HG03196 (cell line): ENCODE results near the gene BCO1.
"Not testable (repeated sequence)": the region's sequence is repeated elsewhere in the genome, so short reads cannot be mapped to it uniquely, and the experiment has no call there.

ENCODE experiments used
- ATAC-seq: cut with Tn5 transposase; IDR thresholded peaks from one replicate; pipeline ENCODE4 v1.9.1; 2021; ENCODE audit not compliant: unreplicated experiment

The BCO1 gene, protein sequence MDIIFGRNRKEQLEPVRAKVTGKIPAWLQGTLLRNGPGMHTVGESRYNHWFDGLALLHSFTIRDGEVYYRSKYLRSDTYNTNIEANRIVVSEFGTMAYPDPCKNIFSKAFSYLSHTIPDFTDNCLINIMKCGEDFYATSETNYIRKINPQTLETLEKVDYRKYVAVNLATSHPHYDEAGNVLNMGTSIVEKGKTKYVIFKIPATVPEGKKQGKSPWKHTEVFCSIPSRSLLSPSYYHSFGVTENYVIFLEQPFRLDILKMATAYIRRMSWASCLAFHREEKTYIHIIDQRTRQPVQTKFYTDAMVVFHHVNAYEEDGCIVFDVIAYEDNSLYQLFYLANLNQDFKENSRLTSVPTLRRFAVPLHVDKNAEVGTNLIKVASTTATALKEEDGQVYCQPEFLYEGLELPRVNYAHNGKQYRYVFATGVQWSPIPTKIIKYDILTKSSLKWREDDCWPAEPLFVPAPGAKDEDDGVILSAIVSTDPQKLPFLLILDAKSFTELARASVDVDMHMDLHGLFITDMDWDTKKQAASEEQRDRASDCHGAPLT

DNA sequence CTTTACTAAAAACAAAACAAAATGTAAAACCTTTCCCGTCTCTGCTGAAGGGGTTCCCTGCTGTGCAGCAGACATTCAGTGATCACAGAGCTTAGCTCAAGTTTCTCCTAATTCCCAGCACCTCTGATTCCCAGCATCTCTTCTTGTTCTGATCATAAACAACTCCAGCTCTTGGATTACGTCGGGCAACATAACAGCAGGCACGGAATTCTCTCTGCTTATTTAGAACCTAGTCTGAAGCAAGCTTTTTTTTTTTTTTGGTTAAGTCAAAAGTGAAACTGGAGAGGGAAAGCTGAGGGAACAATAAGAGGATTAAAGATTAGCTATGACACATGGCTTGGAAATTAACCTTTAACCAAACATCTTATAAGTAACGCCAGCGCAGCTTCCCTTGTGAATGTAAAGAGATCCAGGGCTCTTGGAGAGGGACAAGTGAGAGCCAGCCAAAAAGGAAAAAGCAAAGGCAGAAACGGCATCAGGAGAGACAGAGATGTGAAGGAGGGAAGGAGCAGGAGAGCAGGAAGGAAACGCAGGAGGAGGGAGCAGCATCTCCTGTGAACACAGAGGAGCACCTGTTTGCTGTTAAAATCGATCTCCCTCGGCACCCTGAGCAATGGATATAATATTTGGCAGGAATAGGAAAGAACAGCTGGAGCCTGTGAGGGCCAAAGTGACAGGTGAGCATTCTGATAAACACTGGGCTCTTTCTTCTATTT, at the start of gene BCO1:
TSS of gene BCO1 (plus strand) at position 394 of the 716 bp plus-strand sequence. CDS start at position 614, 220 bp downstream.
- peak; percentile 50 for ATAC-seq

DNA sequence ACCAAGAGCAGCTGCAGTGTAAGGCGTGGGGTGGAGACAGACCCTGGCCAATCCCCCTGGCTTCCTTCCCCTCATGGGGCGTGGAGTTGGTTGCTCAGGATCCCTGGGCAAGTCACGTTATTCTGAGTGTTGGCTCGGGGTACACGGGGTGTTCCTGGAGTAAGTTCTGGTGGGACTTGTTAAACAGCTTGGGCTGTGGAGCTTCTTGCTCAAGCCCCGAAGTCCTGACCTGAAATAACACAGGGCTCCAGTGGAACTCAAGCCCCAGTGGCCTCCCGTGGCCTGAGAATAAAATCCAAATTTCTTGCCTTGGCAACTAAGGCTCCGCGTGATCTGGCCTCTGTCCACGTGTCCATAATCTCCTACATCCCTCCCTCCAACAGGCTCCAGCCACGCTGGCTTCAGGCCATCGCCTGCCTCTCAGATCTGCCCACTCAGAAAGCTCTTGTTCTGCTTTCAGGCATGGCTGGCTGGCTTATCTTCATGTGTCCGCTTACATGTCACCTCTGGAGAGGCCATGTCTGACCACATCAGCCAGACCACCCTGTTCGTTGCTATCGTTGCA, 49.3 kb upstream of the BCO1 start:
- no peak for ATAC-seq

DNA sequence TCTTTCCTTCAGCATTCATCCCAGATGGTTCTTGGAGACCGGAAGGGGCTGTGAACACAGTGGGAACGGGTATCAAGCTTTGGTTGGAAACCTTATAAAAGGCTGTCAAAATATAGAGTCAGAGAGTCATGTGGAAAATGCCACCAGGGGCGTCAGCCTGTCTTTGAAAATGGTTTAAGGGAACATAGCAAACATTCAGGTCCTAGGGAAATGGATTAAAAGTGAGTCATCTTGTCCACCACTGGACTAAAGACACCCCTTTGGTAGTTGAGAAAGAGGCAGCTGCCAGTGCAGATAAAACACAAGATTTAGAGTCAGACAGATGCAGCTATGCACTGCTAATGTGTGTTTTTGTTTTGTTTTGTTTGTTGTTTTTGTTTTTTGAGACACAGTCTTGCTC, 47.8 kb upstream of the BCO1 start:
- no peak for ATAC-seq

DNA sequence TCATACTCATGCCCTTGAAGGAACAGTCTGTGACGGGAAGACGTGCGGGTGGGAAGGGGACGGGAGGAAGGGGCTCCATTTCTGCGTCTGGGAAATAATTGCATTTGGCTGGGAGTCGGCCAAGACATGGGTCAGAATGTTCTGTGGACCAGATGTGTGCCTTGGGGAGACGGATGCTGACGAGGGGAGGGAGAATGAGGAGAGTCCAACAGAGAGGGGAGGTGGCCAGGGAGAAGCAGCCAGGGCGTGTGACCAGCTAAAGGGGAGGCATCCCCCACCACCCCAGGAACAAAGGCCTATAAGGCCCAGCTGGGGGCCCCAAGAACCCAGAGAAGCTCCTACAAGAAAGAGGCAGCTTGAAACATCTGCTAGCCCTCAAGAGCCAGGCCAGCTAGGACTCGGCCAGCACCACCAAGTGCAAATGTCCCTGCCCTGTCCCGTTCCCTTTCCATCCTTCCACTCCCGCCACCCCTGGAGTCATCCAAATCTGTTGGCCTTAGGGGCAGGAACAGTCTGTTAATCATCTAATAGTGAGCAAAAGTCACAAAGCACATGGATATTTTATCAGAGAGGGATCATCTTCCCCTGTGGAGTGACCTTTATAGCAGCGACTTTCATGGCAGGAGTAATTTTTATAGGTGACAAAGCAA, 42.5 kb upstream of the BCO1 start:
- ATAC-seq = no peak

DNA sequence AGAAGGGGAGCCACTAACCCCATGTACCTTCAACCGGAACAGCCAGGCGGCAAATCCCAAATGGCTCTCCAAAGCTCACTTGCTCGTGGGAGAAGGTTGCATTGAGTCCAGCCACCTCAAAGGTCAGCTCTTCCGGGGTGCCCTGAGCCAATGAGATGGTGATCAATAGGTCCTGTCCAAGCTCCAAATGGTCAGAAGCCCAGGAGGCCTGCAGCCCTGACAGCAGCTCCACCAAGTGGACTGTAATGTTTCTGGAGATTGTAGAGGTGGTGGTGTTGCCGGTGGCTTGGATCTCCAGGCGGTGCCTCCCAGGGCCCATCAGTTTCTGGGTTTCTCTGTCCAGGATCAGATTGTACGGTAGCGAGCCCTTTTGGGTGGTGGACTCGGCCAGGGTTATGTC, 39.9 kb upstream of the BCO1 start:
- no peak for ATAC-seq

DNA sequence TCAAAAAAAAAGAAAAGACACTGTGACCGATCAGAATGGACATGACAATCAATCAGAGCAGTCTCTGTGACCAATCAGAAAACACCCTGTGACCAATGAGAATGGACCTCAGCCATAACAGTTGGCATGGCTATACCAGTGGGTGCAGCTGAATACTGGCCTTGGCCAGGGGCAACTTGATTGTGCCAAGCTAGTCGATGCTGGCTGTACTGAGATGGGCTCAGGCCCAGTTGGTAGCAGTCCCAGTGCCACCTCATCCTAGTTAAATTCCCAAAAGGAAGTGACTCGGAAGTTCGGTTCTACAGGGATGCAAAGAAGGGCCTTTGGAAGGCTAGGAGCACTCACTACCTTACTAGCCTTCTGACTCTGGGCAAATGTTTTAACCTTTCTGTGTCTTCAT, 37.2 kb upstream of the BCO1 start:
- ATAC-seq = no peak

DNA sequence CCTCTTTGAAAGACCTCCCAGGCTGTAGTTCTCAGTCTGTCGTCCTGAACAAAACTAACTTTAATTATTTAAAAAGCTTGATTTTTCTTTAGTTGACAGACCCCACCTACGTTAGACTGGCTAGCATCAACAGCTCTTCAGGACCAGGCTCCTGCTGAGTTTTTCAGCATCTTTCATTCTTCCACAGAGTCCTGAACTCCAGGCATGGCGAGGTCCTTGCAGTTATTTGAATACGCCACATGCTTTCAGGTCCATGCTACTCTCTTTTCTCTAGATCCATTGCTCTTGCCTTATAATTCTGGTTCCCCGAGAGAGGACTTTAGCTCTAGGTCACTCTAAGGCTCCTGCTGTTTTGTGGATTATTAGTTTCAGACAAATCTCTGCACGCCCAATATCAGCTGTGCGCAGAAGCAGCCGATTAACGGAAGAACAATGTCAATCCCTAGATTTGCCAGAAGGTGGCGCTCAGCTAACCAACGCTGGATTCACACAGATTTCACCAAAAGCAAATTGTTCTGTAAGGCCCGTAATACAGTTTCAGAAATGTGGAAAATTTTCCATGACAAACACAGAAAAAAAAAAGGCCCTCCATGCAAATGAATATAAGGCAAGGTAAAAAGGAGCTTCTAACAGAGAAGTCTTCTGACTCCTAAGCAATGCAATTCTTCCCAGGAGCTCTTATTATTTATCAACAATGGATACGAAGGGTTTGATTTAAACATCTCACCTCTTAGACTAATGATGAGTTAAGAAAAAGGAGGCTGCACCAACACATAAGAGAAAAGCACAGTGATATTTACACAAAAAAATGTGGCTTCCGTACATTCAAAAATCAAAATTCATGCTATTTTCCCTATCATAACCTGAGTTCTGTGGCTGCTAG, 33.5 kb upstream of the BCO1 start:
- ATAC-seq = no peak

DNA sequence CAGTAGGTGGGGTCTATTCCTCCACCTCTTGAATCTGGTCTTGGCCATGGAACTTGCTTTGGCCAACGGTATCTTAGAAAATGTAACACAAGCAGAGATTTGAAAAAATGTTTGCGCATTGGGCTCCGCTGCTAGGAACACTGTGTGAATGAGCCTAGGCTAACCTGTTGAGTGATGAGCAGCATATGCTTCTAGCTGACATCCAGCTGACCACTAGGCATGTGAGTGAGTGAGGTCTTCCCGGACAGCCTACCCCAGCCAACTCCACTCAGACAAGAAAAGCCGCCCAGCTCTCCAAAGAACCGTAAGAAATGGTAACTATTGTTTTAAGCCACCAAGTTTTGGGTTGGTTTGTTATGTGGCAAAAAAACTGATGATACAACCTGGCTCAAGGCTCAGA, 31.4 kb upstream of the BCO1 start:
- ATAC-seq = no peak

DNA sequence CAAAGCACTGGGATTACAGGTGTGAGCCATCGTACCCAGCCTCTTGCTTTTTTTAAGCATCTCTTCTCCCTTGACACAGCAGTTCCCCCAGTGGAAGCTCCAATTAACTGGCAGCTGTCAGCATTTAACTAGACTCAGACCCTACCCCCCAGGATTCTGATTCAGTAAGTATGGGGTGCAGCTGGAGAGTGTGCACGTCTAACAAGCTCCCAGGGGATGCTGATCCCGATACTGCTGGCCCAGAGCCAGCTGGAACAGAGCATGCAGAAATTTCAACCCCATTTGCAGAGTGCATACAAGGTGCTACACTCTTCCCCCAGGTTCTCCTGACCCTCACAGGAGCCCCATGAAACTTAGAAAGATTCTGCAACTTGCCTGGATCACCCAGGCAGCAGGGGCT, 27.7 kb upstream of the BCO1 start:
- no peak for ATAC-seq

DNA sequence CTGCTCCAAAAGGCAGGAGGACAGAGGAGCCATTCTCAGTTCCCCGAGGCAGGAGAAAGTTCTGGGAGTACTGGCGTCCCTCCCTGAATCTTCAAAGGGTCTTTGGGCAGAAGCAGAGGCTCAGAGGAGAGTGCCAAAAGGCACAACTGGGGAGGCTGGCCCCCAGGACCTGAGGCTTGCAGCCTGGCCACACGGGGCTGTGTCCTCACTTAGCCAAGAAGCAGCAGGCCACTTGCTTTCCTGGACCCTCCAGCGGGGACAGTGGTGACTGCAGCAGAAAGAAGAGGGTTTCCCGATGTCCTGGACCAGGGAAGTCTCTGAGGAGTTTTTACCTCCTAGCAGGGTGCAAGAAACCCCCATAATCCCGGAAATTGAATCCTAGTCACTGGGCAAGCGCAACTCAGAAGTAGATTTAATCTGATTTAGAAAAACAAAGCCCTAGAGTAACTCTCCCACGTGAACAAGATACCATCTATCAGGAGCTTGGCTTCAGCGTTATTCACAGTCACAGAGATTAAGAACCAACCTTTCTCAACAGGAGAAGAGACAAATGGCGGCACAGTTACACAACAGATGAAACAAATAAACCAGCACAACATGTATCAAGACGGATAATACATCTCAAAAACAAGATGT, 25.5 kb upstream of the BCO1 start:
- no peak for ATAC-seq

DNA sequence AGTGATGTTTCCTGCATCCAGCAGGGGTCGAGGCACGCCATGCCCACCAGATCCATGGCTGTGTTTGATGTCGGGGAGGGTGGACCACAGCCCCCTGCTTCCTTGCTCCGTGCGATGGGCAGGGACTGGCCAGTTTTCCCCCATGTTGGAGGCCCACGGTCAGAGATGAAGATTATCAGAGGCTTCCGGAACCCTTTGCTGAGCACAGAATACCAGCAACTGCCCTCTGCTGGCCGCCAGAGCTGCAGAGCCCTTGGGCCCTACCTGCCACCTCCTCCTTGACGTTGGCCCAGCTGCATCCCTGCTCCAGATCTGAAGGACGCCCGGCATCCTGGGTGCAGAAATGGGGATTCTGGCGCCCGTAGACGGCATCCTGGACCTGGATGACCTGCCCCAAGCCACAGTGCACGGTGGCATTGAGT, 23.7 kb upstream of the BCO1 start:
- ATAC-seq = no peak

DNA sequence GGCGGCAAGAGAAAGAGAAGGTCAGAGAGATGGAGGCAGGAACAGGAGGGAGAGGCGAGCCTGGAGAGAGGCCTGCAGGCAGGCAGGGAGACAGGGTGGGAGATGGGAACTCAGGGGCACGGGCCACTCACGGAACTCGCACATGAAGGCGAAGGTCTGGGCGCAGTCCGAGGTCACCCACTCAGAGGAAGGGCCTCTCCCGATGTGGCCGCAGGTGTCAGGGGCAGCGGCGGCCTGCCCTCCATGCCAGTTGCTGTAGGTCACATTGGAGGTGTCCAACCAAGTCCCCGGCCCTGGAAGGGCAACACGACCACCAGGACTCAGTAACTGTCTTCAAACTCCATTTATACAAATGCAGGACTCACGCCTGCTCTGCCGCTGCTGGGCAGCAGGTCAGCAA, 22.4 kb upstream of the BCO1 start:
- ATAC-seq = no peak

DNA sequence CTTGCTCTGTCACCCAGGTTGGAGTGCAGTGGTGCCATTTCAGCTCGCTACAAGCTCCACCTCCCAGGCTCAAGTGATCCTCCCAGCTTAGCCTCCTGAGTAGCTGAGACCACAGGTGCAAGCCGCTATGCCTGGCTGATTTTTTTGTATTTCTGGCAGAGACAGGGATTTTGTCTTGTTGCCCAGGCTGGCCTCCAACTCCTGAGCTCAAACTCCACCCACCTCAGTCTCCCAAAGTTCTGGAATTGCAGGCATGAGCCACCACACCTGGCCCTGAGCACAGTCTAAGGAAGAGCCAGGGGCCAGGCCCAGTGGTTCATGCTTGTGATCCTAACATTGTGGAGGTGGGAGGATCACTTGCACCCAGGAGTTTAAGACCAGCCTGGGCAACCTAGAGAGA, 21.8 kb upstream of the BCO1 start:
- no peak for ATAC-seq

DNA sequence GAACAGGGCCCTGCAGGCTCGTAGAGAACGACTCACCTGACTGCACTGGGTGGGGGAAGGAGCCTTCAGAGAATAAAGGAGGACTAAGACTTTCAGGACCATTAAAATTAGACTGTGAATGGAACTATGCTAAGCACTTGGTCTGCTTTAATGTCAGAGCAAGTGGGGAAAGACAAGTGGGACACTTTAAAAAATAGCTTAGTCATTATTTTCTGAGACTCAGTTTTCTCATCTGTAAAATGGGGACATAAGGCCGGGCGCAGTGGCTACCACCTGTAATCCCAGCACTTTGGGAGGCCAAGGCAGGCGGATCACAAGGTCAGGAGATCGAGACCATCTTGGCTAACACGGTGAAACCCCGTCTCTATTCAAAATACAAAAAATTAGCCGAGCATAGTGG, 19.3 kb upstream of the BCO1 start:
- ATAC-seq = no peak

DNA sequence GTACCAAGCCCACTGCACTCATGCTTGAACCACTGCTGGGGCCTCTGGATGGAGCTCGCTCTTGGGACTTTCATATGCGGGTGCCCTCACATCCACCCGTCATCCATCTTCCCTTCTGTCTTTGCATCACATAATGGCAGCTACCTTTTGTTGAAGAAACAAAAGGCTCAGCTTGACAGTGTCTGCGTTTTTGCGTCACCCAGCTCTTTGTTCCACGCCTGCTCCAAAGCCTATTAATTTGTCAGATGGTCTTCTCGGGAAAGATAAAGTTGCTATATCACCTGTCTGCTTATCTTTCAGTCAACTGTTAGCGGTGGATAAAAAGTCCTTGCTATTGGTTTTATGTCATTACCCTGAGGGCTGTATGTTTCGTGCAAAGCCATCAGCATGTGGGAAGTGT, 18.1 kb upstream of the BCO1 start:
- no peak for ATAC-seq

DNA sequence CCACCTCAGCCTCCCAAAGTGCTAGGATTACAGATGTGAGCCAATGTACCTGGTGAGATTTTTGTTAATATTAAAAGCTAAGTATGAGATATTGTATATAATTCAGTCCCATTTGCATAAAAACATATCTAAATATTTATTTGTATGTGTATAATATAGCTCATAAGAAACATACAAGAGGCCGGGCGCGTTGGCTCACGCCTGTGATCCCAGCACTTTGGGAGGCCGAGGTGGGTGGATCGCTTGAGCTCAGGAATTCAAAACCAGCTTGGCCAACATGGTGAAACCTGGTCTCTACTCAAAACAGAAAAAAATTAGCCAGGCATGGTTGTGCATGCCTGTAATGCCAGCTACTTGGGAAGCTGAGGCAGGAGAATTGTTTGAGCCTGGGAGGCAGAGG, 16.8 kb upstream of the BCO1 start:
- no peak for ATAC-seq

DNA sequence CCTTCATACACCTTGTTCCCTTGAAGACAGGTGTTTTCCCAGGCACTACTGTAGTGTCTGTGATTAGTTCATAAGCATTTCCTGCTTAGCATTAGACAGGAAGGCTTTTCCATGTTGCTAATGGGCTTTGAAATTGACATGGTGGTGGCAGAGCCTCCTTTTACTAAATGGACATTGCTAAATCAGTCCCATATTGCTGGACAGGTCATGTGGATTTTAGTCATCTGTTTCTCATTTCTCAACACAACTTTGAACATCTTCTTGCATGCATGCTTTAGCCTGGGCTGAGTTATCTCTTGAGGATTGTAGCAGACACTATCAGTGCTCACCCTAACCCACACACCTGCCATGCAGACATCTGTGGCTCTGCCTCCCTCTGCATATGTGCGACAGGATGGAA, 13.7 kb upstream of the BCO1 start:
- ATAC-seq = no peak

DNA sequence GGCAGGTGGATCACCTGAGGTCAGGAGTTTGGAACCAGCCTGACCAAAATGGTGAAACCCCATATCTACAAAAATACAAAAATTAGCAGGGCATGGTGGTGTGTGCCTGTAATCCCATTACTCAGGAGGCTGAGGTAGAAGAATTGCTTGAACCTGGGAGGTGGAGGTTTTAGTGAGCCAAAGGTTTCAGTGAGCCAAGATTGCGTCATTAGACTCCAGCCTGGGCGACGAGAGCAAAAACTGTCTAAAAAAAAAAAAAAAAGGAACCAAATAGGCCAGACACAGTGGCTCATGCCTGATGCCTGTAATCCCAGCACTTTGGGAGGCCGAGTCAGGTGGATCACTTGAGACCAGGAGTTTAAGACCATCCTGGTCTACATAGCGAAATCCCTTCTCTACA, 12.8 kb upstream of the BCO1 start:
- not testable (repeated sequence) for ATAC-seq

DNA sequence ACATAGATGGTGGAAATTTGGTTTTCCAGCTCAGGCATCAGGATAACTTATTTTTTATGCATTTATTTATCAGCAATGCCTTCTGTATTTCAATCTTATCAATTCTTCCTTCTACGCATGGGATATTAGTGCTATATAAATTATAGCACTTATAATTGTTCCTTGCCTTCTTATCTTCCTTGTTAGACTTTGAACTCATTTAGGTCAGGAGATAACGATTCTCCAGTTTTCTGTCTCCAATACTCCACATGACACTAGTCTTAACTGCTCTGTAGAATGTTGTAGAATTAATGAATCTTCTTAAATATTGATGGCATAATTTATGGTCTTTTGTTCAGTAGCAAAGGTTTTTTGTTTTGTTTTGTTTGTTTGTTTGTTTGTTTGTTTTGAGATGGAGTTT, 10.7 kb upstream of the BCO1 start:
- no peak for ATAC-seq

DNA sequence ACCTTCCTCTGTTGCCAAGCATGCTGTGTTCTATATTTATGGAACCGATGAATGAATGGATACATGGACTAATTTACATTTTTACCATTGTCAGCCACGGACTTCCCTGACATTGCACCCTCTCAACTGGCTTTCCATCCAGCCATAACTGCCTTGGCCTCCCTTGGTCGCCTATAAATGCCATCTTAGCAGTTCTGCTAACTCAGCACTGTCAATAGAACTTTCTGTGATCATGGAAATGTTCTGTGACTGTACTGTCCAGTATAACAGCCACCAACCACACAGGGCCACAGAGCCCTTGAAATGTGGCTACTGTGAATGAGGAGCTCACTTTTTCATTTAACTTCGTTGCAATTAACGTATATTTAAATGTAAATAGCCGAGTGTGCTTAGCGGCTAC, 8.7 kb upstream of the BCO1 start:
- no peak for ATAC-seq
